Astrocyte (in vitro differentiated cells and primary cell): ENCODE measurements around the gene PLEKHA7. TPM values are rescaled to one million over a fixed set of nuclear protein-coding genes. Genes with fewer than 3 reads are reported as not detected.

Experiments
- DNase-seq: peaks from one replicate; pipeline ENCODE4 v3.0.0-alpha.2; 2010; ENCODE audit warnings: low read depth
- FAIRE-seq: peaks from 2 replicates; lab custom pipeline; 2011; peaks lifted over from hg19 to GRCh38; lab: Jason Lieb, UNC
- H2AFZ ChIP-seq: 2 replicates; pipeline ENCODE4 v1.6.0; 2012; ENCODE audit warnings: low read depth, low read length, inconsistent platforms
- H3K27ac ChIP-seq: 2 replicates; pipeline ENCODE4 v1.5.1; 2011; ENCODE audit warnings: low read depth, low read length, inconsistent platforms
- H3K27me3 ChIP-seq: 2 replicates; pipeline ENCODE4 v1.6.0; 2011; ENCODE audit warnings: low read length, inconsistent platforms; ENCODE audit not compliant: insufficient read depth
- H3K36me3 ChIP-seq: 2 replicates; pipeline ENCODE4 v1.5.1; 2011; ENCODE audit warnings: low read length, inconsistent platforms; ENCODE audit not compliant: insufficient read depth
- H3K4me1 ChIP-seq: 2 replicates; pipeline ENCODE4 v1.5.1; 2011; ENCODE audit warnings: low read length, inconsistent platforms; ENCODE audit not compliant: insufficient read depth
- H3K4me2 ChIP-seq: 2 replicates; pipeline ENCODE4 v1.6.0; 2012; ENCODE audit warnings: low read length, inconsistent platforms
- H3K4me3 ChIP-seq: 2 replicates; pipeline ENCODE4 v1.5.1; 2011; ENCODE audit warnings: low read depth, mild to moderate bottlenecking, low read length, inconsistent platforms; ENCODE audit not compliant: insufficient read depth
- H3K79me2 ChIP-seq: 2 replicates; pipeline ENCODE4 v1.6.0; 2012; ENCODE audit warnings: mild to moderate bottlenecking, low read length, inconsistent platforms; ENCODE audit not compliant: insufficient read depth
- H3K9ac ChIP-seq: 2 replicates; pipeline ENCODE4 v1.6.0; 2012; ENCODE audit warnings: mild to moderate bottlenecking, low read length, inconsistent platforms
- H3K9me3 ChIP-seq: 2 replicates; pipeline ENCODE4 v1.5.1; 2012; ENCODE audit warnings: low read depth, mild to moderate bottlenecking, low read length, inconsistent platforms; ENCODE audit not compliant: insufficient read depth
- H4K20me1 ChIP-seq: 2 replicates; pipeline ENCODE4 v1.6.0; 2012; ENCODE audit warnings: low read length, inconsistent platforms; ENCODE audit not compliant: insufficient read depth
- H3K27ac Mint-ChIP-seq: one replicate; pipeline ENCODE4 v1.8.0; 2021; ENCODE audit warnings: mild to moderate bottlenecking, mixed read lengths; ENCODE audit not compliant: unreplicated experiment
- H3K27me3 Mint-ChIP-seq: one replicate; pipeline ENCODE4 v1.8.0; 2021; ENCODE audit warnings: low read depth, mixed read lengths; ENCODE audit not compliant: unreplicated experiment
- H3K36me3 Mint-ChIP-seq: one replicate; pipeline ENCODE4 v1.8.0; 2021; ENCODE audit warnings: low read depth, mixed read lengths; ENCODE audit not compliant: unreplicated experiment
- H3K4me1 Mint-ChIP-seq: one replicate; pipeline ENCODE4 v1.8.0; 2021; ENCODE audit warnings: low read depth, mixed read lengths; ENCODE audit not compliant: unreplicated experiment
- H3K4me3 Mint-ChIP-seq: one replicate; pipeline ENCODE4 v1.8.0; 2021; ENCODE audit warnings: mild to moderate bottlenecking, moderate library complexity, mixed read lengths; ENCODE audit not compliant: unreplicated experiment
- H3K9me3 Mint-ChIP-seq: one replicate; pipeline ENCODE4 v1.8.0; 2021; ENCODE audit warnings: mild to moderate bottlenecking, mixed read lengths; ENCODE audit not compliant: unreplicated experiment
- CTCF ChIP-seq: IDR thresholded peaks from 2 replicates; pipeline ENCODE4 v1.5.1; 2011; ENCODE audit warnings: low read depth, mild to moderate bottlenecking, inconsistent platforms, low read length, moderate library complexity; ENCODE audit not compliant: insufficient read depth
- EZH2 ChIP-seq: IDR thresholded peaks from 2 replicates; pipeline ENCODE4 v1.6.1; 2012; ENCODE audit warnings: mild to moderate bottlenecking, low read length, inconsistent platforms; ENCODE audit not compliant: insufficient read depth
- total RNA-seq: library from RNA; stranded (reverse); gene quantifications from 2 replicates; pipeline ENCODE4 v1.2.1, GENCODE V29; 2021

PLEKHA7 gene
- total RNA-seq, 1 donor from 2014 or later, result 5.7 TPM

GRCh38 chr11:16812274-16812673 is 201.9 kb downstream of the PLEKHA7 start:
- Mint-ChIP-seq H3K4me3 (no peak overlapping the region), H3K27ac (no peak overlapping the region)
- H3K9me3 ChIP-seq, result no peaks in the 10 kb centered on the region

GRCh38 chr11:16811136-16812020 is 202.8 kb downstream of the PLEKHA7 start:
- no peaks in the 10 kb centered on the region for H3K4me1 ChIP-seq
- H3K9me3 ChIP-seq, result no peaks in the 10 kb centered on the region
- H3K27ac Mint-ChIP-seq, result no peak overlapping the region
- TF ChIP-seq EZH2, result no peak
- TF ChIP-seq CTCF, result no peak
- peaks cover 8% of the 10 kb centered on the region for H3K27me3 Mint-ChIP-seq
- H4K20me1 ChIP-seq, result no peaks in the 10 kb centered on the region
- H3K9me3 Mint-ChIP-seq, result no peaks in the 10 kb centered on the region
- no peak overlapping the region for H3K4me3 Mint-ChIP-seq
- H2AFZ ChIP-seq, result no peak overlapping the region
- H3K27ac ChIP-seq, result no peak overlapping the region
- peaks cover 7% of the 10 kb centered on the region for H3K27me3 ChIP-seq
- no peaks in the 10 kb centered on the region for H3K79me2 ChIP-seq
- DNase-seq, result no peak
- H3K4me2 ChIP-seq, result no peak overlapping the region
- H3K4me3 ChIP-seq, result no peak overlapping the region
- no peaks in the 10 kb centered on the region for H3K4me1 Mint-ChIP-seq
- no peak overlapping the region for H3K9ac ChIP-seq
- FAIRE-seq, result no peak
- H3K36me3 ChIP-seq, result no peaks in the 10 kb centered on the region
- peaks cover 4% of the 10 kb centered on the region for H3K36me3 Mint-ChIP-seq

More at GRCh38 chr11:16812274-16812673, 201.9 kb downstream of the PLEKHA7 start:
- Mint-ChIP-seq H3K36me3 (peaks cover 5% of the 10 kb centered on the region), H3K9me3 (no peaks in the 10 kb centered on the region), H3K4me1 (no peaks in the 10 kb centered on the region), H3K27me3 (peaks cover 8% of the 10 kb centered on the region)
- no peak overlapping the region for H3K9ac ChIP-seq
- no peak overlapping the region for H3K4me3 ChIP-seq
- no peaks in the 10 kb centered on the region for H3K79me2 ChIP-seq
- H3K4me2 ChIP-seq, result no peak overlapping the region
- H3K27ac ChIP-seq, result no peak overlapping the region
- TF ChIP-seq CTCF (no peak), EZH2 (no peak)
- H3K4me1 ChIP-seq, result no peaks in the 10 kb centered on the region
- FAIRE-seq (no peak), DNase-seq (no peak)
- H3K36me3 ChIP-seq, result no peaks in the 10 kb centered on the region
- no peaks in the 10 kb centered on the region for H4K20me1 ChIP-seq
- H2AFZ ChIP-seq, result no peak overlapping the region
- H3K27me3 ChIP-seq, result peaks cover 9% of the 10 kb centered on the region
